ENCODE data around the gene MYH9.
"Not testable (repeated sequence)": the region's sequence is repeated elsewhere in the genome, so short reads cannot be mapped to it uniquely, and the experiment has no call there.

Gene MYH9

DNA sequence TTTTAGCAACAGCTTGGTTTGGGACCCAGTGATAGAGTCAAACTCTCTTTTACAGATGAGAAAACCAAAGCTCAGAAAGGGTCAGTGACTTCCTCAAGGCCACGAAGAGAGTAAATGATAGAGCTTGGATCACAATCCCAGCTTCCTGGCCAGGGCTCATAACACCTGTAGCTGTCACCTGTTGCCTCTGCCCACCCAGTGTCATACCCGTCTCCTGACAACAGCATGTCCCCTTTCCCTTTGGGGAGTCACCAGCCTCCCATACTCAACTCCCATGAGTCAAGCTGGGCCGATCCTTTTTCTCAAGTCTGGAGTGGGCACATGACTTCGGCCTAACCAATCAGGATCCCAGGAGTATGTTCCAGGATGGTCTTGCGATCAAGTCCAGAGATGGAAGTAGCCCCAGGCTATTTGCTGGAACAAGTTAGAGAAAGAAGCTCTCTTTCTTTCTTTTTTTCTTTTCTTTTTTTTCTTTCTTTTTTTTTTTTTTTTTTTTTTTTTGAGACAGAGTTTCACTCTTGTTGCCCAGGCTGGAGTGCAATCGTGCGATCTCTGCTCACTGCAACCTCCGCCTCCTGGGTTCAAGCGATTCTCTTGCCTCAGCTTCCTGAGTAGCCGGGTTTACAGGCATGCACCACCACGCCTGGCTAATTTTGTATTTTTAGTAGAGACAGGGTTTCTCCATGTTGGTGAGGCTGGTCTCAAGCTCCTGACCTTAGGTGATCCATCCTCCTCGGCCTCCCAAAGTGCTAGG, 27.8 kb upstream of the MYH9 start:
- DNase-seq = no peak

DNA sequence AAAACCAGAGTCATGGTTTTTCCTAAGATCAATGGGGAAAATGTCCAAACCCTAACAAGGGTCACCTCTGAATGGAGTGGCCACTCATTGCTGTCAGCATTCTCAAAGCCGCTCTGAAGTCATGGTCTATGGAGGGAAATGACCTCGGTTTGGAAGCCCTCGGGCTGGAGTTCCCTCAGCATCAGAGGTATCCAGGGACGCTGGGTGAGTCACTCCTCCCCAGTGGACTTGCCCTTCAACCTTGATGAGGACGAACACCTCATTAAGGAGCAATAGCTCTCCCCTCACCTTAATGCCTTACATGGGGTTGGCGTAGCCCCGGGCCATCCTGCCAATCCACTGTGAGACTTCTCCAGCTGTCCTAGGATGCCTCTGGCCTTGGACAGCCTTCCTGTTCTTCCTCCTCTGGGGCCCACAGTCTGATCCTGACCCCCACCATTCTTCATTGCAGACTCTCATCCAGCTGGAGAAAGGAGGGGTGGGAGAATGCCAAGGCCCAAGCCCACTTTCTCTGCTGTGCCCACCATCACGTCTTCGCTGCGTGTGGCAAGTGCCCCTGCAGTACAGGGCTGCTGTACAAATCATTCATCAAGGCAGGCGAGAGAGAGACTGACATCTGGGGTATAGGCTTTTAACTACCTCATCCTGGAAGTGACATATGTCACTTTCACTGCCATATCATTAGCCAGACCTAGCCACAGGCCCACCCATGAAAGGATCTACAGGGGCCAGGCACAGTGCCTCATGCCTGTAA, 25.4 kb upstream of the MYH9 start:
- no peak for DNase-seq

DNA sequence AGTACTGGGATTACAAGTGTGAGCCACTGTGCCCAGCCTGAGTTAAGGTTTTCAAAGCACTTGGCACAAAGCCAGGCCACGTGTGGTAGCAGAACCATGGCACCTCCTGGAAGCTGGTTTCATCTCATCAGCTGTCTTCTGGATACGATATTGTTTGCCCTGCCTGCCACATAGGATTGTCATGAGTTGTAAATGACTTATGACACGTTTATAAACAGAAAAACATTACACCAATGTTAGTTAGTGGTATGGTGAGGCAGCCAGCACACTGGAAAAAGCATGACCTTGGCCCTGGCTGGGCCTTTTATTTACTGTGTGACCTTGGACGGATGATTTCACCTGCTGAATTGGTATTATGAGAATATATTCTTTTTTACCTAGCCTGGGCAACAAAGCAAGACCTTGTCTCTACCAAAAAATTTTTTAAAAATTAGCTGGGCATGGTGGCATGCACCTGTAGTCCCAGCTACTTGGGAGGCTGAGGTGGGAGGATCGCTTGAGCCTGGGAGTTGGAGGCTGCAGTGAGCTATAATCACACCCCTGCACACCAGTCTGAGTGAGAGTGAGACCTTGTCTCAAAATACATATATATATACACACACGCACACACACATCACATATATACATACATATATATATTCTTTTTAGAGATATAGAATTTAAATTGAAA, 24.0 kb upstream of the MYH9 start:
- DNase-seq = no peak

DNA sequence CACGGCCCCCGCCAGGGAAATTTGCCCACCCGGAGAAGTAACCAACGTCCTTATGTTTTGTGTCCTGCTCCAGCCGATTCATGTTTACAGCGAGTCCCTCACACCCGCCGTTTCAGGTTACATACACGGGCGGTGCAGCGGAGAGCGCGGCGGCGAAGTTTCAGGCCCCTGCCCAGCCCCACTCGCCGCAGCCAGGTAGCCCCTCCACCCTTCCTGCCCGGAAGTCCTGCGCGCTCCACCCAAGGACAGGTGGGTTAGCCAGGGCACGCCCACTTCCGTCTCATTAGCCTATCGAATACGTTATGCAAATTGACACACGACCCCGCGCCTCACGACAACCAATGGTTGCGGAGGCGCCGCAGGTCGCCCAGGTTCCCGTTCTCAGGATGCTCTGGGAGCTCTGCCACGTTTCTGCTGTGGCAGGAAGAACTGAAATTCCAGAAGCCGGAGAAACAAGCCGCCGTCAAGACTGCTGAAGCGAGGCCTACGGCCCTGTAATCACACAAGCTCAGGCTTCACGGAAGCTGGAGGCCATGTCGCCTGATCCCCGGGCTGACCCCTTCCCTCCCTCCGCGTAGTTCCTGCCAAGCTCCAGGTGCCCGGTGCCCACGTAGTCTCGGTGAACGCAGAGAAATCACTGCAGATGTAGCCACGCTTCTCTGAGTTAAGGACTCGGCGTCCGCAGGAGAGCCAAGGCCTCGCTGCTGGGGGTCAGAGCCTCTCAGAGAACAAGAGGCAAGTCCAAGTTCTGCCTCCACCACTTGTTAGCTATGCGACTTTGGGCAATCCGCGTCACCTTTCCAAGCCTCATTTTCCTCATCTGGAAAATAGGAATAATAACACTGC, 22.4 kb upstream of the MYH9 start:
- DNase-seq = peak in 22 of 51 donors; percentile 8 to 69 (median 34)

DNA sequence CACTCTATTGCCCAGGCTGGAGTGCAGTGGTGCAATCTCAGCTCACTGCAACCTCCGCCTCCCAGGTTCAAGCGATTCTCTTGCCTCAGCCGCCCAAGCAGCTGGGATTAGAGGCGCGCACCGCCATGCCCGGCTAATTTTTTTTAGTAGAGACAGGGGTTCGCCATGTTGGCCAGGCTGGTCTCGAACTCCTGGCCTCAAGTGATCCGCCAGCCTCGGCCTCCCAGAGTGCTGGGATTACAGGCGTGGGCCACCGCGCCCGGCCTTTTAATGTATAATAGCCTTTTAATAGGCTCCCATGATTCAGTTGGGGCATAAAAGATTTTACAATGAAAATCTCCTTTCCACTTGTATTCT, 21.8 kb upstream of the MYH9 start:
- not testable (repeated sequence) for DNase-seq

DNA sequence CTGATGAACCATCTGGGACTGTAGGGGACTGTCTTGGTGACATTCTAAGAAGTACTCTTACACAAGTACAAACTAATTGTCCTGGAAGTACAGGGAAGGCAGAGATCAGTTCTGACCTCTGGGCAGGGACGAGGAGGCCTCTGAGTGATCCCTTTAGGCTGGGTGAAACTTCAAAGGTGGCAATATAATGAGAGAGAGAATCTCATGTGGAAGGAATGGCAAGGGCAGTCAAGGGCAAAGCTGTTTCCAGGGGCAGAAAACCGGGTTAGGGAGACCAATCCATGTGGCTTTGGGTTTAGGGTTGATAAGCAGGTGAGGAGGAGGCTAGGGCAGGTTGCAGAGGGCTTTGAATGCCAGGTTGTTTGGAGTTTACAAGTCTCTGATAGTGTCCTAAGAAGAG, 21.3 kb upstream of the MYH9 start:
- DNase-seq = no peak

DNA sequence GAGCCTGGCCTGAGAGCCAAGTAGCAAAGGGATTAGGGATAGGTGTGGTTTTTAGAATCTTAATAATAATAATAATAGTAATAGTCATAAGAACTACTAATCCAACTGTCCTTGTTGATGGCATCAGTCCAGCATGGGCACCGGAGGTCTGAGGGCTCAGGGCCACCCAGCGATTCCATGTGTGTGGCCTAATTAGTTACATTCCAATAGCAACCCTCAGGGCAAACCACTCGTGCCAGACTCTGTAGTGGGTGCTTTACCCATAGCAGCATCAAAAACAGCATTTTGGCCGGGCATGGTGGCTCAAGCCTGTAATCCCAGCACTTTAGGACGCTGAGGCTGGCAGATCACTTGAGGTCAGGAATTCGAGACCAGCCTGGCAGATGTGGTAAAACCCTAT, 19.0 kb upstream of the MYH9 start:
- no peak for DNase-seq

DNA sequence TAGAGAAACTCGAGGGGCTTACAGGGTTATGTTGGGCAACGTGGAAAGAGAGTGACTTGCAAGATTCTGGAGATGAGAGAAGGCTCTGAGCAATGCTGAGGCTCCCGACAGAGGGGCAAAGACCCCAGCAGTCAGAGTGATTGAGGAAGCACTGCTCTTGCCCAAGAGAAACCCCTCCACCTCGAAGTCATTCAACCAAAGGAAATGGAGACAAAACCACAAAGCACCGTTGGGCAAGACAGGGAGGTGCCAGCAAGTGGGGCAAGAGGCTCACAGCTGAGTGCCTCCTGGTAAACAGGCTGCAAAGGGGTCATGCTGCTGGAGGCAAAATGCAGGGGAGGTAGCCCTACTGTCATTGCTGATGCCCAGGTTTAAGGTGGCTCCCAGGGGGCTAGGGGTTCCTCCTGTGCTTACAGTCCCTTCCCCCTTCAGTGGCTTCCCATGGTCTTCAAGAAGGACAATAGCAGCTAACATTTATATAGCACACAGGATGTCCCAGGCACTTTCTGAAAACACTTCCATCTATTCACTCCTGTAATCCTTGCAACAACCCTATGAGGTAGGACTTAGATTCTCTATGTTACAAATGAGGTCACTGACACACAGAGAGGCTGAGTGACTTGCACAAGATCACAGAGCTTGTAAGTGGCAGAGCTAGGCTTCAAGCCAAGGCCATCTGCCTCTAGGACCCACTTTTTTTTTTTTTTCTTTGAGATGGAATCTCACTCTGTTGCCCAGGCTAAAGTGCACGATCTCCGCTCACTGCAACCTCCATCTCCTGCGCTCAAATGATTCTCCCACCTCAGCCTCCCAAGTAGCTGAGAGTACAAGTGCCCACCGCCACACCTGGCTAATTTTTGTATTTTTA, 18.1 kb upstream of the MYH9 start:
- DNase-seq = no peak

DNA sequence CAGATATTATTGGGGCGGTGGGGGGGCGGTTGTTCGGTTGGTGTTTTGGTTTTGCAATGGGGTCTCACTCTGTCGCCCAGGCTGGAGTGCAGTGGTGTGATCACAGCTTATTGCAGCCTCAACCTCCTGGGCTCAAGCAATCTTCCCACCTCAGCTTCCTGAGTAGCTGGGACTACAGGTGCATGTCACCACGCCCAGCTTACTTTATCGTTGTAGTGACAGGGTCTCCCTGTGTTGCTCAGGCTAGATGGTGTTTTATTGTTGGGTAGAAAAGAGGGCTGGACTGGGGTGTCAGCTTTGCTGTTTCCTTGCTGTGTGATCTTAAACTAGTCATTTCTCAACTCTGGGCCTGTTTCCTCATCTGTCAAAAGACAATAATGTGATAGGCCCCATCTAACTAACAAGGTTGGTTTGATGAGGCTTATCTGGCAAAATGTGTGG, 17.5 kb upstream of the MYH9 start:
- no peak for DNase-seq

DNA sequence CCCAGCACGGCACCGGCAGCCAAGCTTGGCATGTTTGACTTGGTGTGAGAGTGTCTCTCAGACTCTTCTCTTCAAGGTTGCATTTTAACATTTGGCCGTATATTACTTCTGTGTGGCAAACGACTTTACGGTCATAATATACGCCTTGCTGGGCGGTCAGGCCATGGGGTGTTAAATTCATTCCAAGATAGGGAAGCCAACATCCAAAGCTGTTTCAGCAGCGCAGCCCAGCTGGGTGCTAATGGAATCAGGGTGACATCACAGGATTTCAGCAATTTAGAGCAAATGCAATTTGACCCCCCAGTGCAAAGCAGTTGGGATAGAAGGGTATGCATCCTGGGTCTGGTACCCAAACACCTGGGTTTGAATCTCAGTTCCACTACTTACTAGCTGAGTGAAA, 16.7 kb upstream of the MYH9 start:
- no peak for DNase-seq

DNA sequence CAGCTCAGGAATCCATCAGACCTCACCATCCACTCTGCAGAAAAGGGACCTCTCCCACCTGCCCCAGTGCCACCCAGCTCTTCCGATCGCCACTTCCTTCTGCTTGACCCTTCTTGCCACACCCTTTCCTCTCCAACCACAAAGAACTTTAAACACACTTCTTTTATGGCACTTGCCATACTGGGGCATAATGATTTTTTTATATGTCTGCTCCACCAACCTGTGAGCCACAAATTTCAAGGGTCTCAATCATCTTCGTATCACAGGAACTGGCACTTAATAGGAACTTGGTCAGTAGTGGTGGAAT, 11.7 kb upstream of the MYH9 start:
- no peak for DNase-seq

DNA sequence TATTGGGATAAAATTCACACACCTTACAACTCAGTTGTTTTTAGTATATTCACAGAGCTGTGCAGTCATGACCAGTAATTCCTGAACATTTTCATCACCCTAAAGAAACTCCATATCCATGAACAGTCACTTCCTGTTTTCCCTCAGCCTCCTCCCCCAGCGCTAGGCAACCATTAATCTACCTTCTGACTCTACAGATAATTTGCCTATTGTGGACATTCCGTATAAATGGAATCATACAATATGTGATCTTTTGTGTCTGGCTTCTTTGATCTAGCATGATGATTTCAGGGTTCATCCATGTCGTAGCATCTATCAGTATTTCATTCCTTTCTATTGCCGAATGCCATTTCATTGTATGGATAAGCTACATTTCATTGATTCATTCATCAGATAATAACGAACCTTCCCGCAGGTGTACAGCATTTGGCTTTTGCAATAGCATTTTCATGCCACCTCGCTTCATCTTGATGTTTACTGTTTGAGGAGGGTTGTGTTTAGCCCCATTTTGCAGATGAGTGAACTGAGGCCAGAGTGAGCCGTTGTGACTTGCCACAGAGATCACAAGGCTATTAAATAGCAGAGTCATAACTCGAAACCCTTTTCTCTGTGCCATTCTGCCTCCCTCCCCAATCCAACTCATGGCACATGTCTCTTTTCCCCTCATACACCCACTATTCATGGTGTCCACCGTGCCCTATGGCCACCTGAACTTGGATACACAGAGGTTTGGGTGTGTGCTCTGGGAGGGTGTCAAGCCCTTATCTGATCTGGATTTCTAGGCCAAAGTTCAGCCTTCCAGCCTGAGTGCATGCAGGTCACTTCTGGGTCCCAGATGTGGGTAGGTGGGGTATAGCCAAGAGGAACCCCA, 11.1 kb upstream of the MYH9 start:
- no peak for DNase-seq

DNA sequence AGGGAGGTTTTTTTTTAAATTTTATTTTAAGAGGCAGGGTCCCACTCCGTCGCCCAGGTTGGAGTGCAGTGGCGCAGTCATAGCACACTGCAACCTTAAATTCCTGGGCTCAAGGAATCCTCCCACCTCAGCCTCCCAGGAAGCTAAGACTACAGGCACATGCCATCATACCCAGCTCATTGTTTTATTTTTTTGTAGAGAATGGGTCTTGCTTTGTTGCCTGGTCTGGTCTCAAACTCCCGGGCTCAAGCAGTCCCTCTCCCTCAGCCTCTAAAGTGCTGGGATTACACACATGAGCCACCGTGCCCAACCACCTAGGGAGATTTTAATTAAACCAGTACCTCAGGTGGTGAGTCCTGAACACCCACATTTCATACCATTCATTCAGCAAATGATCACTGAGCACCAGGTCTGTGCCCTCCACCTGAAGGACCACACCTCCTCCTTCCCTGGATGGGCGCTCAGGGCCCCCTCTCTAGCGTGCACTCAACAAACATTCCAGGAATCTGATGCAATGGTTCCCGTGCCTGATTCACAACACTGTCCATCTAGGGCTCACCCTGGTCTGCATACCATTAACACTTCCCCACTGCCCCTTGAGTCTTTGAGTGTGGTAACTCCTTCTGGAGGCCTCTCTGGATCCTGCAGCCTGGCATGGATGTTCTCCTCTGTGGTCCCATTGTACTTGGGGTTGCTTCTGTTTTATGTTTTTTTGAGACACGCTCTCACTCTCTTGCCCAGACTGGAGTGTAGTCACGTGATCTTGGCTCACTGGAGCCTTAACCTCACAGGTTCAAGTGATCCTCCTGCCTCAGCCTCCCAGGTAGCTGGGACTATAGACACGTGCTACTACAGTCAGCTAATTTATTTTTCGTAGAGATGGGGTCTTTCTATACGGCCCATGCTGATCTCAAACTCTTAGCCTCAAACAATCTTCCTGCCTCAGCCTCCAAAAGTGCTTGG, 9.6 kb upstream of the MYH9 start:
- no peak for DNase-seq

DNA sequence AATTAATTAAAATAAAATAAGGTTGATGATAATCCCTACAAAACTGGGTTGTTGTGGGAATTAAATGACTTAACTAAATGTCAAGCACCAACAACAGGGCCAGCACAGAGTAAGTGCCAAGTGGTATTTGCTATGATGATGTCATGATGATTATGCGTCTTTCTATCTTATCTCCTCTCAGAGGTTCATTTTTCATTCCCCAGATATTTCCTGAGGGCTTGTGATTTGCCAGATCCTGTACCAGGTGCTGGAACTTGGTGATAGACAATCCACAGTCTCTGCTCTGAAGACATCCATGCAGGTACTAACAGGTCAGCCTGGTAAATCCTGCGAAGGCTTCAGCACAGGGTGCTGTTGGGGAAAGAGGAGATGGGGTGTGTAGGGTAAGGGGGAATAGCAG, 8.1 kb upstream of the MYH9 start:
- no peak for DNase-seq

DNA sequence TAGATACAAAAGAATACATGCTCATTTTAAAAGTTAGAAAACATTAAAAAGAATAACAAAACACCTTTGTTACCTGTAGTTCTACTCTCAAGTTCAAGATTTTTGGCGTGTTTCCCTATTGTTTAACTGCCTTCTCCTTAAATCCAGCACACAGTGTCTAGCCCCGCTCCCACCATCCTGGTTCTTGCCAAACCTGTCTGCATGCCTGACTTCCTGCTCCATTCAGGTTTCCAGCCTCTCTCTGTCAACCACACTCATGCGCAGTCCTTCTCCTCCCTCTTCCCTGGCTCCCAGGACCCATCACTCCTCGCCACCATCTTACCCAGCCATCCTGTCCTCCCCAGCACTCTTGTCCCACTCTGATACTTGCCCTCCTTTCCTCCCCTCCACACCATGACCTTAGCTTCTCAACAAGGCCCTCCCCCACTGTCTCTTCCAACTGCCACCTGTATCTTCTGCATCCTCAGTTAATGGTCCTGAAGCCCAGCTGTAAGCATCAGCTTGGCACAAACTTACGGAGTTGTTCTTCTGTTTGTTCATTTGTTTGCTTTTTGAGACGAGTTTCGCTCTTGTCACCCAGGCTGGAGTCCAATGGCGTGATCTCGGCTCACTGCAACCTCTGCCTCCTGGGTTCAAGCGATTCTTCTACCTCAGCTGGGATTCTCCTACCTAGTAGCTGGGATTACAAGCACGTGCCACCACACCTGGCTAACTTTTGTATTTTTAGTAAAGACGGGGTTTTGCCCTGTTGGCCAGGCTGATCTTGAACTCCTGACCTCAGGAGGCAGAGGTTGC, 7.5 kb upstream of the MYH9 start:
- no peak for DNase-seq

DNA sequence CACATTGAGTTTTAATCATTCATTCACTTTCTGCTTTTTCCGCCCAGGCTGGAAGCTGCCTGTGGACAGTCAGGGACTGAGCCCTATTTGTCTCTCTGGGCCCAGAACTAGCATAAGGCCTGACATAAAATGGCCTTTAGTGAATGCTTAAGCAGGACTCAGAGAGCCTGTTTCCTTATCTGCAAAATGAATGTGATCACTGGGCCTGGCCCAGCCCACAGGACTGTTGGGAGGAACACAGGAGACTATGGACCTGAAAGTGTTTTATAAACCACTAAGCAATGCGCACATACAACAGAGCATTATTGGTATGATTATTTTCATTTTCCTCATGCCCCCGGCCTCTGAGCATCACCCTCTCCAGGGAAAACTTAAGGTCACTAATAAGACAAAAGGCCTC, 3.9 kb upstream of the MYH9 start:
- DNase-seq = no peak

DNA sequence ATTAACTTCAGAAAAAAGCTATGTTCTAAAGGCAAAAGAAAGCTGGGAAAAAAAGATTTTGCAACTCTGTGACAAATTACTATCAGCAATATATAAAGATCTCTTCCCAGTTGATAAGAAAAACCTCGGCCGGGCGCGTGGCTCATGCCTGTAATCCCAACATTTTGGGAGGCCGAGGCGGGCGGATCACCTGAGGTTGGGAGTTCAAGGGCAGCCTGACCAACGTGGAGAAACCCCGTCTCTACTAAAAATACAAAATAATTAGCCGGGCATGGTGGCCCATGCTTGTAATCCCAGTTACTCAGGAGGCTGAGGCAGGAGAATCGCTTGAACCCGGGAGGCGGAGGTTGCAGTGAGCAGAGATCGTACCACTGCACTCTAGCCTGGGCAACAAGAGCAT, 1.4 kb upstream of the MYH9 start:
- DNase-seq = not testable (repeated sequence)

DNA sequence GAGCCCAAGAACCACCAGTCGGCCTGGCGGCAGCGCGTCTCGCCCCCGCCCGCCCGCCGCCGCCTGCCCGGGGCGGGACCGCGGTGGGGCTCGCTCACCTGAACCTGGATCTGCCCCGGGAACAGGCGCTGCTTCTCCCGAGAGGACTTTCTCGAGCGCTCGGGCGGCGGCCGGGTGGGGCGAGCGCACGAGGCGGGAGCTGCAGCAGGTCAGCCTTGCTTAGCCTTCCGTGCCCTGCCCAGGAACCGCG, 133 bp downstream of the MYH9 start:
- DNase-seq = no peak
